GM12891 (cell line): Measurements from ENCODE around the gene STON2.

Source experiments
- DNase-seq: peaks from one replicate; pipeline ENCODE4 v3.0.0; 2011; ENCODE audit warnings: low spot score; ENCODE audit not compliant: insufficient read length
- FAIRE-seq: peaks from 2 replicates; lab custom pipeline; 2011; peaks lifted over from hg19 to GRCh38; lab: Jason Lieb, UNC
- PAX5 ChIP-seq: IDR thresholded peaks from 2 replicates; pipeline ENCODE4 v1.6.1; 2011; ENCODE audit warnings: low read length, moderate library complexity, mild to moderate bottlenecking; ENCODE audit not compliant: insufficient read depth, severe bottlenecking
- POLR2A ChIP-seq: IDR thresholded peaks from 2 replicates; pipeline ENCODE4 v1.6.1; 2011; ENCODE audit warnings: low read depth, low read length, control low read depth
- POLR2AphosphoS5 ChIP-seq: IDR thresholded peaks from 2 replicates; pipeline ENCODE4 v1.6.1; 2011; ENCODE audit warnings: low read depth, low read length, control low read depth
- POU2F2 ChIP-seq: IDR thresholded peaks from 2 replicates; pipeline ENCODE4 v1.6.1; 2011; ENCODE audit warnings: low read depth, mild to moderate bottlenecking, control low read depth, low read length, moderate library complexity
- SPI1 ChIP-seq: IDR thresholded peaks from 2 replicates; pipeline ENCODE4 v1.6.1; 2011; ENCODE audit warnings: low read depth, low read length, control low read depth
- TAF1 ChIP-seq: IDR thresholded peaks from 2 replicates; pipeline ENCODE4 v1.6.1; 2011; ENCODE audit warnings: low read depth, low read length, control low read depth

STON2 gene

DNA sequence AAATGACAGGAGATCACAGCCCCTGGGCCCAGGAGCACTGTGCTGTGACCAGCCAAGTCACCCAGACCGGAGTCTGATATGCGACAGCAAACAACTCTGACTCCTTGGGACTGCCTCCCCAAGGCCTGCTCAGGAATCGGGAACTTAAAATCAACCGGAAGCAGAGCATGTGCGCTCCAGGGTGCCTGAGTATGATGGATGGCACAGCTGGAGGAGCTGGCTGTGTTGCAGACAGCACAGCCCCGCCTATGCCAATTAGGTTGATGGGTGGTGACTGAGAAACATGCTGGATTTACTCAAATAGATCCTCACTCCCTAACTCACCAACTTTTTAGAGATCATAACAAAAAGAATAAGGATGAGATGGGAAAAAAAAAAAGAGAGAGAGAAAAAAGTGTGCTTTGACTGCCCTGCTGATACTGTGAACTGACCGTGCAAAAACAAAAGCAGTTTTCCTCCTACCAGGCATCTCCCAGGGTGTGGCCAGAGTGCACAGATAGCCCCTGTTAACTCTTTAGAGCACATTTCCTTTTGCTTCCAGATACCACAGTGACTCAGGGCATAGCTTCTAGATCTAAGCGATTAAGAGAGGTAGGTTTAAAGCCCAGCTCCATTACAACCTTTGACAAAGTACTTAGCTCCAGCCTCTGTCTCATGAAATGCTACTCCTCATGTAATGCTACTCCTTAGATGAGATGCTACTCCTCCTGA is 27.4 kb upstream of the STON2 start:
- DNase-seq = no peak
- TF ChIP-seq TAF1 (no peak), POLR2A (no peak), PAX5 (no peak), POLR2AphosphoS5 (no peak)
- FAIRE-seq = no peak

- TF ChIP-seq TAF1 (no peak), PAX5 (no peak), SPI1 (no peak), POLR2AphosphoS5 (no peak), POLR2A (no peak), POU2F2 (no peak)
- FAIRE-seq (no peak), DNase-seq (no peak)
These were observed 23.4 kb upstream of the STON2 start for GRCh38 chr14:81423504-81423903.

GRCh38 chr14:81418057-81418790 is 18.1 kb upstream of the STON2 start:
- no peak for FAIRE-seq
- TF ChIP-seq POLR2AphosphoS5 = no peak

GRCh38 chr14:81416981-81417380 is 16.9 kb upstream of the STON2 start:
- DNase-seq = no peak
- TF ChIP-seq POU2F2 (no peak), PAX5 (no peak)
- no peak for FAIRE-seq

More at GRCh38 chr14:81418057-81418790, 18.1 kb upstream of the STON2 start:
- DNase-seq = no peak

DNA sequence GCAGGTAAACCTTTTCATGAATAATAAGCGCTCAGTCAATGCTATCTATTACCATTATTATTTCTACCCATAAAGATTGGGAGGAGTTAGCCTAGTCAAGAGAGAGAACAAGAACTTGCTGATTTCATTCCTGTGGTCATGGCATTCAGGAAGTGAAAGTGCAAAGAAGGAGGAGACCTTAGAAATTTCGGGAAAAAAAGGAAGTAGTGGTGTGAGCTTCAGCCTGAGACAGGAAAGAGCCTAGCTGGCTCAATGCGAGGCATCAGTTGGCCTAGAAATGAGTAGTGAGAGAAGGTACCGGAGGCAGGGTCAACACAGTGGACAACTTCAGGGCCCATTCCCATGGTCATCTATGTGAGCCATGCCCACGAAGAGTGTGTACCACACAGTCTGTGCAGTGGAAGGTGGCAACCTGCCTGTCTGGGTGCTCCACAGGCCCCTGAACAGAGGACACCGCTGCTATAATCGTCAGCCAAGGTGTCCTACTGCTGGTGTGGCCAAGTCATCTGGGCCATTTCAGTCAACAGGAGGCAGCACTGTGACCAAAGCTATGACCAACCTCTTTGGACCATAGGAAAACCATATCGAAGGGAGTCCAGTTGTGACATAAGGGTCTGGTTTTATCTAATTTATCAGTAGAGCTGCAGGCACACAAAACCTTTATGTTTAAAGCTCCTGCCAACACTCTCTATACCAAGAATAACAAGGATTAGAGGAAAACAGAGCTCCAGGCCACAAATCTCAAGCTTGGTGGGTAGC is 16.2 kb upstream of the STON2 start:
- FAIRE-seq (no peak), DNase-seq (no peak)
- TF ChIP-seq POU2F2 (no peak), SPI1 (0 out of 2 replicates have a peak, but pooled peaks have one; percentile 3), TAF1 (no peak), PAX5 (no peak), POLR2AphosphoS5 (no peak), POLR2A (no peak)

DNA sequence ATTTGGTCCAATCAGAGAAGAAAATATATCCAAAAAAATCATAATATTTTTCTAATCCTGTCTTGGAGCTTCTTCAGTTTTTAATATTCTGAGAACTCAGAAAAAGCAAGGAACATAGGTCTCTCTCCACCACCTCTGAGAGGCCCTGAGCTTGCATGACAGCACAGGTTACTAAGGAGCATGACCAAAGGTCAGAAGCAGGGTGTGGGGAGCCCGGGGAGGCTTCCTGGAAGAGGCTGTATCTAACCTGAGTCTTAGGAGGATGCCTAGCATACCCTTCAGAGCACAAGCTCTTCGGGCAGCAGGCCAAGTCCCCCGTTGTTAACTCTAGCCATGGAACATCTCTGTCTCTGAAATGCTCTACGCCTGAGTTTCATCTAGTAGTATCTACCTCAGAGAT is 15.7 kb upstream of the STON2 start:
- DNase-seq = no peak
- FAIRE-seq = no peak
- TF ChIP-seq PAX5 (no peak), TAF1 (no peak), POLR2AphosphoS5 (no peak), POLR2A (no peak), SPI1 (no peak), POU2F2 (no peak)

GRCh38 chr14:81414123-81414522 is 14.0 kb upstream of the STON2 start:
- TF ChIP-seq POLR2A (no peak), POU2F2 (no peak), SPI1 (no peak), PAX5 (no peak), POLR2AphosphoS5 (no peak), TAF1 (no peak)
- no peak for FAIRE-seq

DNA sequence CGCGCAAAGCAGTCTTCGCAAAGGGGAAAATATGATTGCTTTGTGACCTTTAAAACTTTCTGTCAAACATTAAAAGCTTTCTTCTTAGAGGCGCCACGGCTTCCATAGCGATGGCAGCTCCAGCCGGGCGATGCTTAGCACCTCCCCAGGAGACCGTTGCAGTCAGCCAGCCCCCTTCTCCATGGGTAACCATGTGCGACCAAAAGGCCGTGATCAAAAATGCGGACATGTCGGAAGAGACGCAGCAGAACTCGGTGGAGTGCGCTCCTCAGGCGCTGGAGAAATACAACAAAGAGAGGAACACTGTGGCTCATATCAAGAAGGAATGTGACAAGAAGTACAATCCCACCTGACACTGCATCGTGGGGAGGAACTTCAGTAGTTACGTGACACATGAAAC is 12.7 kb upstream of the STON2 start:
- TF ChIP-seq TAF1 = no peak
- no peak for TF ChIP-seq SPI1
- TF ChIP-seq PAX5 = no peak
- no peak for TF ChIP-seq POLR2A
- no peak for TF ChIP-seq POU2F2
- TF ChIP-seq POLR2AphosphoS5 = no peak
- FAIRE-seq (no peak), DNase-seq (no peak)

More at GRCh38 chr14:81414123-81414522, 14.0 kb upstream of the STON2 start:
- DNase-seq = no peak

GRCh38 chr14:81408595-81408994 is 8.5 kb upstream of the STON2 start:
- FAIRE-seq (no peak), DNase-seq (no peak)
- TF ChIP-seq SPI1 = no peak
- TF ChIP-seq POU2F2 = no peak
- TF ChIP-seq PAX5 = no peak
- TF ChIP-seq TAF1 = no peak
- no peak for TF ChIP-seq POLR2A
